EL (cell line): ENCODE results near the gene C16orf96.
A peak's percentile ranks its signal among the peaks of the same experiment; 100 is the strongest.
"Not testable (repeated sequence)": the region's sequence is repeated elsewhere in the genome, so short reads cannot be mapped to it uniquely, and the experiment has no call there.

Experiments used
- DNase-seq: peaks from one replicate; pipeline ENCODE4 v3.0.0-alpha.2; 2016

The C16orf96 gene

GRCh38 chr16:4570086-4570485 is 13.9 kb downstream of the C16orf96 start:
- no peak for DNase-seq

DNA sequence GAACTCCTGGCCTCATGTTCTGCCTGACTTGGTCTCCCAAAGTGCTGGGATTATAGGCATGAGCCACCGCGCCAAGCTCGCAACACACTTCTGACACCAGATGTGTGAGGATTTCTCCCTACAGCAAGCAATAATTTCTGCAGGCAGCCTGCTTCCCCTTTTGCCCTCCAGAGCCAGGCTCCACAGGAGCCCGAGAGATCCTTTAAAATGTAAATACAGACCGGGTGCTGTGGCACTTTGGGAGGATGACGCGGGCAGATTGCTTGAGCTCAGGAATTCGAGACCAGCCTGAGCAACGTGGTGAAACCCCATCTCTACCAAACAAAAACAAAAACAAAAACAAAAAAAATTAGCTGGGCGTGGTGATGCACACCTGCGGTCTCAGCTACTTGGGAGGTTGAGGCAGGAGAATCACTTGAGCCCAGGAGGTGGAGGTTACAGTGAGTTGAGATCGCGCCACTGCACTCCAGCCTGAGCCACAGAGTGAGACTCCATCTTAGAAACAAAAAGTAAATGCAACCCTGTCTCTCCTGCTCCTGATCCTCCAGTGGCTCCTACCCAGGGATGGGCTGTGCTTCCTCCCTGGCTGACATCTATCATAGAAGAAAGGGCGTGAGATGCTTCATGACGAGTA is 14.7 kb downstream of the C16orf96 start:
- DNase-seq = no peak

DNA sequence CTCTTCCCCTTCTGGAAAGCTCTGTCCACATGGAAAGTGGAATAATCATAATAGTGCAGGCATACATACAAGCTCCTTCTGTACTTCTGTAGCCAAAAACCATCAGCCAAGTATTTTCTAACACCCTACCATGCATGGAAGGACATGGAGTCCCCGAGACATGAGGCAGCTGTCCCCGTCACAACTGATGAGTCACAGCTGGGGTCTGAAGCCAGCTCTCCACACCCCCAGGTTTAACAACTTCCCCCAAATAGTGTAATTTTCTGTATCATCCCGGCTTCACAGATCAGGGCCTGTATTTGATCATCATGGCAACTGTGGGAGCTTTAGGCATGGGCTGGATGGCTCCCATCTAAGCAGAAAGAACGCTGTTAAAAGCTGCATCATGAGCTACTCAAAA is 16.6 kb downstream of the C16orf96 start:
- no peak for DNase-seq

- not testable (repeated sequence) for DNase-seq
Observed at GRCh38 chr16:4573926-4574325, 17.8 kb downstream of the C16orf96 start.

DNA sequence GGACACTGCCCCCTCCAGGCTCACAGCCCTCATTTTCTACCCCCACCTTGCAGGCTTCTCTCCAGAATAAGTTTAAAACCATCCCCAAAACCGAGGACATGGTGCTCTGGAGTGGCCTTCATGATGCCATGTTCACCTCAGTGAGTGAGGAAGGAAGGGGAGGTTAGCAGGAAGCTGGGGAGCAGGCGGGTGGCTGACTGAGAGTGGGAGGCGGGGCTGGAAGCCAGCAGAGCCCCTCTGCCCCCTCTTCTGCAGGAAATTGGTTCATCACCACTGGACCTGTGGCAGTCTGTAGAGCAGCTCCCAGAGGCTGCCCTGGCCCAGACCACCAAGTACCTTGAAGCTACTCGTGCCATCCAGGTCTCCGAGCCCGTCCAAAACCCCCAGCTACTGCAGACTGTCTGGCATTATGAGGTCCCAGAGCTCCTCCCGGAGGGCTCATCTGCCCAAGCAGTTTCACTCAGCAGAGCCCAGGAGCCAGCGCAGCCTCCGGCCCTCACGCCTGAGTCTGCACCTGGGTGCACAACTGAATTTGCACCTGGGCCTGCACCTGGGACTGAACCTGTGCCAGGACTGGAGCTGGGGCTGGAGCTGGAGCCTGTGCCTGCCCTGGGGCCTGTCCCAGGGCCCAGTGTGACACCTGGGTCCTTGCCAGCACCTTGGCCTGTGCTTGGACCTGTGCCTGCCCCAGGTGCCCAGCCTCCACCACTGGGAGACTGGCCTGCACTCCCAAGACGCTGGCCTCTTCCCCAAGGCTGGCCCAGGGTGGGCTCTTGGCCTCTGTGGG is 19.0 kb downstream of the C16orf96 start:
- no peak for DNase-seq

GRCh38 chr16:4576008-4576407 is 19.9 kb downstream of the C16orf96 start:
- DNase-seq = no peak

GRCh38 chr16:4578961-4579530 is 22.9 kb downstream of the C16orf96 start:
- no peak for DNase-seq

DNA sequence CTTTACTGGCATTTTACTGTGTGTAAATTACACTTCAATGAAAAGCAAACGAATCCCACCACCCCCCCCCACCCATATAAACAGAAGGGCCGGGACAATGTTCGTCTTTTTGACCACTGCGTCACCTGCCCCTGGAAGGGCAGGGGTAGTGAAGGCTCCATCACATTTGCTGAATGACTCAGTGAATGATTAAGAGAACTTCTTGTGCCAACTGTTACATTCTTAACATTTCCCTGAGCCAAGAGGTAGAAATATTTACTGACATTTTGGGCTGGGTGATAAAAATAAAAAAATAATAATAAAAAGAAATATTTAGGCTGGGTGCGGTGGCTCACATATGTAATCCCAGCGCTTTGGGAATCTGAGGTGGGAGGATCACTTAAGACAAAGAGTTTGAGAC is 24.1 kb downstream of the C16orf96 start:
- peak; percentile 10 for DNase-seq

- DNase-seq = no peak
Observed at GRCh38 chr16:4583906-4584305, 27.8 kb downstream of the C16orf96 start.

DNA sequence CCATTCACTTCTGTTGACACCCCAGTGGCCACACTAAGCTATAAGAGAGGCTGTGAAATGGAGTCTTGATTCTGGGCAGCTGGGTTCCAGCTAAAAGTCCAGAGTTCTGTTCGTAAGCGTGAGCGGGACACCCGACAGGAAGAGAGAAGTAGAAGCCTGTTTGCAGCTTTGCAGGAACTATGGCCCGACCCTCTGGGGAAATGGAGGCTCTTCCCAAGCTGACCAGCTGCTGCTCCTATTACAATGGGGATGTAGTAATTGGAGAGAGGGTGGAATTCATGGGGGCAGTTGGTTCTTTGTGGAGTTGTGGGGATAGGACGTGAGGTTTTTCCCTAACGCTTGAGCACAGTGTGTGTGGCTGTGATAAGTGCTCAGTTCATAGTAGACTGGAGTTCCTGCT is 30.2 kb downstream of the C16orf96 start:
- DNase-seq = no peak

DNA sequence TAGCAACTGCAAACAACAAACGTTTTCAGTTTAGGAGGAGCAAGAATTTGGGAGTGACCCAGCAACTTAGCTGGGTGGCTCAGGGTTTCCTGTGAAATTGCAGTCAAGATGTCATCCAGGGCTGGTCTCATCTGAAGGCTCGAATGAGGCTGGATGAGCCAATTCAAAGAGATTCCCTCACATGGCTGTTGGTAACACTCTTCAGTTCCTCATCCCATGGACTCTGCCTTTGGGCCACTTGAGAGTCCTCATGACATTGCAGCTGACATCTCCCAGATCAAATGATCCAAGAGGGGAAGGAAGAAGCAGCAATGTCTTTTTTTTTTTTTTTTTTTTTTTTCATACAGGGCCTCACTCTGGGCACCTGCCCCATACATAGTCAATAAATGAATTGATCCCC is 32.2 kb downstream of the C16orf96 start:
- no peak for DNase-seq

DNA sequence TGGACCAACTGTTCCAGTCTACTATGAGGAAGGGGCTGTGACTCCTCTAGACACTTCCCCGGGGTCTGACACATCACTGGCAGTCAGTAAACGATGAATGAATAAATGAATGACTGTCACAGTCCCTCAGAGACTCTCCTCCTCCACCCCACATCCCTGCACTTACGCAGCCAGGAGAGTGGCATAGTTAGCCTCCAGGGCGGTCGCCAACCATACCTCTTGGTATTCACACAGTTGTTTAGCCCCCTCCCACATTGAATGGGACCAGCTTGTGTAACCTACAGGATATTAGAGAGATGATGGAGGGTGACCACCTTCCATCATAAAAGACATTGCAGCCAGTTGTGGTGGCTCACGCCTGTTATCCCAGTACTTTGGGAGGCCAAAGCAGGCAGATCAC is 32.8 kb downstream of the C16orf96 start:
- no peak for DNase-seq

DNA sequence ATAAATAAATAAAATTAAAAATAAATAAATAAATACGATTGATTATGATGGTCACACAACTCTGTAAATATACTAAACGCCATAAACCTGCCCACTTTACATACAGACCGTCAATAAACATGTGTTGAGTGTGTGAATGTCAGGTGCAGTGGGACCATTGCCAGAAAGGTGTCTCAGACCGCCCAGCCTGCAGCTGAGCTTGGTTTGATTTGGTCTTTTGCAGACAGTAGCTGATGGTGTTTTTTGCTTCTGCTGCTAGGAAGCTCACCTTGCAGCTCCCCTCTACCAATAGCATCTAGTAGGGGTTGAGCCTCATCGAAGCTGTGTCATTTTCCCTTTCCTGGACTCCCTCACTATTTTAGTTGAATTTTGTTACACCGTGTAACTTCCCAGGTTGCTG is 35.1 kb downstream of the C16orf96 start:
- no peak for DNase-seq

DNA sequence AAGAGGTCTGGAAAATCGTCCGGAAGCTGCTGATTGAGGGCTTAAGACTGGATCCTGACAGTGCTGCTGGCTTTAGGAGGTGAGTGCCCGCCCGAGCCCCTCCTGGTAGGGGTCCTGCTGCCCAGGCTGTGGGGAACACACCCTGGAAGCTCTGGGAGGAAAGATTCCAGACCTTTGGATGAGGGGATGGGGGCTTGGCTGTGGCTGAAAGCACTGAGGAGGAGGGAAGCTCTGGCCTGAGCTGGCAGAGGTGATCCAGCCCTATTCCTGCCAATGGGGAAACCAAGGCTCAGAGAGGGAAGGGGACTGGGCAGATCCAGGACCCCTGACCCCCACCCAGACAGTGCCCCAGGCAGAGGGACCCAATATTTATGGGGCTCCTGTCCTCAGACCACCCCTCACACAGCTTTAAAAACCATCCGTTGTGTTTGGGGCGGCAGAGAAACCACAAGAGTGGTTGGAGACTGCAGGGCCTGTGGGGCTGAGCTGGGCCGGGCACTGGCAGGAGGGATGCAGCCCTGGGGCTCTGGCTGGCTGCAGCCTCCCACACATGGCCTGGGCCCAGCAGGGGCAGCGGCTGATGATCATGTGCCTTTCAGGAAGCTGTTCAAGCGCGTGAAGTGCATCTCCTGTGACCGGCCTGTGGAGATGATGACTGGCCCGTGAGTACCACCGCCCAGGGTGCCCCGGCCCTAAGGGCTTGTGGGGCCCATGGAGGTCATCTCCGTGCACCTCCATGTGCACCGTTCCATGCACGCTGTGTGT is 35.7 kb downstream of the C16orf96 start:
- no peak for DNase-seq

DNA sequence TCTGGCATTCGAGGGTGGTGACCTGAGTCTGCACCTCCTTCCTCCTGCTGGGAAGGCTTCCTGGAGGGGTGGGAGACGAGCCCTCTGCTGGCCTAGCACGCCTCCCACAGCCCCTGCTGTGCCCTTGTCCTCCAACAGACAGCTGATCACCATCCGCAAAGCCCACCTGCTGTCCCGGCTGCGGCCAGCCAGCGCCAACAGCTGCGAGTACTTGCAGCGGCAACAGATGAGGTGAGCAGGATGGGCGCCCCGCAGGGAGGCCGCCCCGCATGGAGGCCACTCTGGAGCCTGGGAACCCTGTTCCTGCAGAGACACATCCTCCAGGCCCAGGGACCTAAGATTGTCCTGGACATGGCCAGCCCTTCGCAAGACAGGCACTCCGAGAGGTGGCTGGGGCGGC is 36.9 kb downstream of the C16orf96 start:
- DNase-seq = no peak

- no peak for DNase-seq
Observed at GRCh38 chr16:4594433-4595410, 38.6 kb downstream of the C16orf96 start.

- DNase-seq = no peak
Observed at GRCh38 chr16:4597174-4597573, 41.0 kb downstream of the C16orf96 start.

GRCh38 chr16:4599037-4599436 is 42.9 kb downstream of the C16orf96 start:
- no peak for DNase-seq

- DNase-seq = no peak
Observed at GRCh38 chr16:4599545-4599944, 43.4 kb downstream of the C16orf96 start.

DNA sequence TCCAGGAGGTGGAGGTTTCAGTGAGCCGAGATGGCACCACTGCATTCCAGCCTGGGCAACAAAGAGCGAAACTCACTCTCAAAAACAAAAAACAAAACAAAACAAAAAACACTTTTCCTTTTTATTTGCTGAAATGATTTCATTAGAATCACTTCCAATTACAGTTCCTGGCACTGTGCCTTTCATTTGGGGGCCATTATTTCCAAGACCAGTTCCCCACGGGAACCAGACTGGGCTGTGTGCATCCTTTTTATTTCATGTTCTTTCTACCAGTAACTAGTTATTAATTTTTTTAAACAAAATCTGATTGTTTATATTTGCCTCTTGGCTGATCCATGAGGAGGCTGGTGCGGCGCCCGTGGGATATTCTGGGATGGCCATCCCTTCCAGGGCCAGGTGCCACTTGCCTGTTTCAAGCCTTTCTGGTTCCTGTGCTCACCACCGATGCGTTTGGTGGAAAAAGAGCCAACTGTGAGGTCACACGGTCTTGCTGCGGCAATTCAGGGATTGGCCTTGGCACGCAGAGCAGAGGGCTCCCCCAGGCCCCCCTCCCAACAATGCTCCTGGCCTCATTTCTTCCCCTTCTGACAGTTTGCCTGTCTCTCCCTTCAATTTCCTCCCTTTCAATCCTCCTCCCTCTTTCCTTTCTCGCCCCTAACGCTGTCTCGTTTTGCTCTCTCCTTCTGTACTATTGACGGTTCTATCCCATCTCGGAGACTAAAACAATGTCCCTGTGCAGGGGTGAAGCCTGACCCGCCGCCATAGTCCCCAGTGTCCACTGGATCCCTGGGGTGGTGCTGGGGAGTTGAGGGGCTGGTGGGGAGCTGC is 45.1 kb downstream of the C16orf96 start:
- no peak for DNase-seq

- DNase-seq = no peak
Observed at GRCh38 chr16:4601864-4602186, 45.7 kb downstream of the C16orf96 start.

DNA sequence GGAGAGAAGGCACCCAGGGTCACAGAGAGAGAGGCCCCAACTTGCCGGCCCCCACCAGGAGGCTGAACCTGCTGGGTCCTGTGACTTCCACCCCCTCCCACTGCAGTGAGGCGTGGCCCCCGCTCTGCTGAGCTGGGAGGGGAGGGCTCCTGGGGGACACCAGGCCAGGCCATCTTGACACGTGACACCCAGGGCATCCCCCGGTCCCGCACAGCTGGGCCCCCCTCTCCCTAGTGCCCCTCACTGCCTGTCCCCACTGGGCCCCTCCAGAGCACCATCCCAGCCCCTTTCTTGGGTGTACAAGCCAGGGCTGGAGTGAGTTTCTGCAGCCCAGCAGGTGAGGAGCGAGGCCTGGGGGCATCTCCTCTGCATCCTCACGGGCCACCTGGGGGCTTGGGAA is 46.2 kb downstream of the C16orf96 start:
- no peak for DNase-seq
